GM18511 (cell line): ENCODE results near the gene MIOS.
"Not testable (repeated sequence)": the region's sequence is repeated elsewhere in the genome, so short reads cannot be mapped to it uniquely, and the experiment has no call there.

Source experiments
- ATAC-seq: cut with Tn5 transposase; IDR thresholded peaks from one replicate; pipeline ENCODE4 v1.9.1; 2021; ENCODE audit warnings: mild to moderate bottlenecking, moderate library complexity; ENCODE audit not compliant: unreplicated experiment

Gene MIOS

GRCh38 chr7:7554021-7554432 lies 12.7 kb upstream of the MIOS start:
- no peak for ATAC-seq

GRCh38 chr7:7554649-7555575 lies 11.8 kb upstream of the MIOS start:
- ATAC-seq, result no peak

GRCh38 chr7:7556852-7557251 lies 9.8 kb upstream of the MIOS start:
- no peak for ATAC-seq

- no peak for ATAC-seq
Measured at GRCh38 chr7:7557252-7557651, 9.4 kb upstream of the MIOS start.

- not testable (repeated sequence) for ATAC-seq
Measured at GRCh38 chr7:7561591-7561990, 5.1 kb upstream of the MIOS start.

- ATAC-seq, result no peak
Measured at GRCh38 chr7:7562736-7563135, 3.9 kb upstream of the MIOS start.

- no peak for ATAC-seq
Measured at GRCh38 chr7:7563269-7563668, 3.4 kb upstream of the MIOS start.

- ATAC-seq, result no peak
Measured at GRCh38 chr7:7563813-7564212, 2.9 kb upstream of the MIOS start.

- ATAC-seq, result no peak
Measured at GRCh38 chr7:7564323-7564780, 2.3 kb upstream of the MIOS start.

GRCh38 chr7:7565018-7565680 lies 1.5 kb upstream of the MIOS start:
- no peak for ATAC-seq

- ATAC-seq, result peak; percentile 39
Measured at GRCh38 chr7:7565746-7566650, 686 bp upstream of the MIOS start.

GRCh38 chr7:7567898-7568531 lies 1.3 kb downstream of the MIOS start:
- no peak for ATAC-seq

- no peak for ATAC-seq
Measured at GRCh38 chr7:7568553-7568952, 1.9 kb downstream of the MIOS start.

GRCh38 chr7:7569081-7569527 lies 2.4 kb downstream of the MIOS start:
- peak; percentile 53 for ATAC-seq

GRCh38 chr7:7569615-7570014 lies 2.9 kb downstream of the MIOS start:
- ATAC-seq, result peak; percentile 25

- no peak for ATAC-seq
Measured at GRCh38 chr7:7570584-7570983, 3.9 kb downstream of the MIOS start.

- ATAC-seq, result no peak
Measured at GRCh38 chr7:7573701-7574100, 7.0 kb downstream of the MIOS start.

- ATAC-seq, result no peak
Measured at GRCh38 chr7:7576344-7576743, 9.7 kb downstream of the MIOS start.

GRCh38 chr7:7577888-7578287 lies 11.2 kb downstream of the MIOS start:
- peak; percentile 87 for ATAC-seq

- ATAC-seq, result no peak
Measured at GRCh38 chr7:7579638-7580037, 13.0 kb downstream of the MIOS start.
